Activated naive CD8-positive, alpha-beta T cell (primary cell): ENCODE results near the gene GOLPH3.

Experiments
- H3K27ac Mint-ChIP-seq: one replicate; pipeline ENCODE4 v1.8.0; 2021; ENCODE audit warnings: mixed read lengths
- H3K27me3 Mint-ChIP-seq: one replicate; pipeline ENCODE4 v1.8.0; 2021; ENCODE audit warnings: mixed read lengths
- H3K36me3 Mint-ChIP-seq: one replicate; pipeline ENCODE4 v1.8.0; 2021; ENCODE audit warnings: mixed read lengths
- H3K4me1 Mint-ChIP-seq: one replicate; pipeline ENCODE4 v1.8.0; 2021; ENCODE audit warnings: low read depth, mixed read lengths
- H3K4me3 Mint-ChIP-seq: one replicate; pipeline ENCODE4 v1.8.0; 2021; ENCODE audit warnings: mild to moderate bottlenecking, mixed read lengths
- H3K9me3 Mint-ChIP-seq: one replicate; pipeline ENCODE4 v1.8.0; 2021; ENCODE audit warnings: low read depth, mixed read lengths

The GOLPH3 gene

DNA sequence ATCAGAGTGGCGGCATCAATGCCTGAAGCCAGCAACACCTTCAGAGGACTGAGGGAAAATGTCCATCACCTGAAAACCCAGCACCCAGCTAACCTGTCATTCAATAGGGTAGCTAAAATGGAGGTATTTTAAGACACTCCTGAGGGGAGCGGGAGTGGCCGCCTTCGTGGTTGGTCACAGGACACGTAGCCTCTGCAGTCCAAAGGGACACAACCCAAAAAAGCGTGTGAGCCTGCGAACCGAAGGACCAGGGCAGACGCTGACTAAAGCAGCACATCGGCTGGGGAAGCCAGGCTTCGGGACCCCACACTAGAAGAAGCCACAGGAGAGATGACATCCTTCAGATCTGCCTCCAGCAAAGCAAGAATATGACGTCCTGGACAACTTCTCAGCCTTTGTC, 70.6 kb downstream of the GOLPH3 start:
- peaks cover 7% of the 10 kb centered on the region for H3K36me3 Mint-ChIP-seq

DNA sequence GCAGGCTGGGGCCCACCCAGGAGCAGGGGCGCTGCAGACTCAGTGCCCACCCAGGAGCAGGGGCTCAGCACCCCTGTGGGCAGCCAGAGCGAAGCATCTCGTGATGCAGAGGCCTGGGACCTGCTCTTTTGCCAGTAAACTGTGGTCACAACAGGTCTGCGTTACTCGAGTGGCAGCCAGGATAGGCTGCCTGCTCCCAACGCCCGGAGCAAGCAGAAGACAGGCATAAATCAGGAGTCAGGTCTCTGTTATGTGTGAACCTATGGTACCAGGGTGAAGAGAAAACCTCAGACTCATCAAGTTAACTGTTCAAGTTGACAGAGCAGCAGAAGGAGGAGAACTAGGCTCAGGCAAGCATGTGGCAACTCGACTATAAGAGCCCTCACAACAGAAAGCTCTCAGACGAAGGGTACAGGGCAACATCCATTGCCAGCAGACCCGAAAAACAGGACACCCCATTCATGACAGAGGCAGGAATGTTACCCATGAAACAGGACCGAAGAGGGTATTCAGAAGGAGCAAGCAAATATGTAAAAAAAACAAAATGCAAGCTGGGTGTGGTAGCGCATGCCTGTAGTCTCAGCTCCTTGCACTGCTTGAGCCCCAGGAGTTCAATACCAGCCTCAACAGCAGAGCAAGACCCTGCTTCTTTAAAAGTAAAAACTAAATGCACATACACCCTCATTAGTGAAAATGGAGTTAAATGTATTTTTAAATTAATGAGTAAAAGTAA, 71.7 kb downstream of the GOLPH3 start:
- Mint-ChIP-seq H3K27ac (no peak overlapping the region), H3K27me3 (no peaks in the 10 kb centered on the region), H3K36me3 (peaks cover 7% of the 10 kb centered on the region)

More for the DNA sequence above, 70.6 kb downstream of the GOLPH3 start:
- Mint-ChIP-seq H3K27me3 (no peaks in the 10 kb centered on the region), H3K4me3 (no peak overlapping the region), H3K27ac (no peak overlapping the region), H3K4me1 (no peaks in the 10 kb centered on the region), H3K9me3 (no peaks in the 10 kb centered on the region)

DNA sequence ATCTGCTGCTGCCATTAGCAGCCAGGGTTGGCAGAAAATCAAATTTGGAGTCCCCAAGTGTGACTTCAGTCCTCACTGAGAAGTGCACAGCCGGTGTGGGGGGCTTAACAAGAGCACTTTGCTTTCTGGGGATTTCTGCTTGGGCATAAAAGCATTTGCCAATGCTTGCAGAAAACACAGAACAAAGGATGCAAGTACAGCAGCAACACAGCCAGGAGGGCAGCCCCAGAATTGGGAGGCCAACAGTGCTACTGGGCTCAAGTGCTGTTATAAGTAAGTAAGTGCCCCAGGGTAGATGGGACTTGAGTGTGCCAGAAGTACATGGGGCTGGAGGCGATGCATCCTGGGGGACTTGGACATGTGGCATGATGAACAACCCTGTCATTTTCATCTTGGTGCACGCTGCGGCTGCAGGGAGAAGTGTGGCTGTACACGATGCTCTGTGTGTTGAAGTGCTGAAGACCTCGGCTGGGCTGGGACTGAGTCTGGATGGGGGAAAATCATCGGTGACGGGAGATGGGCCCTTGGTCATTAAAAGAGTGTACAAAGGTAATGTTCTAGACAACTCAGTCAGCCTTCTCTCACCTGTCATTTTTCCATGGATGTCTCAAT, 73.3 kb downstream of the GOLPH3 start:
- no peak overlapping the region for H3K27ac Mint-ChIP-seq
- H3K4me3 Mint-ChIP-seq: no peak overlapping the region
- no peaks in the 10 kb centered on the region for H3K27me3 Mint-ChIP-seq
- no peaks in the 10 kb centered on the region for H3K4me1 Mint-ChIP-seq
- H3K36me3 Mint-ChIP-seq: peaks cover 5% of the 10 kb centered on the region
- H3K9me3 Mint-ChIP-seq: no peaks in the 10 kb centered on the region

More for the DNA sequence above, 71.7 kb downstream of the GOLPH3 start:
- Mint-ChIP-seq H3K4me1 (no peaks in the 10 kb centered on the region), H3K9me3 (no peaks in the 10 kb centered on the region), H3K4me3 (no peak overlapping the region)

DNA sequence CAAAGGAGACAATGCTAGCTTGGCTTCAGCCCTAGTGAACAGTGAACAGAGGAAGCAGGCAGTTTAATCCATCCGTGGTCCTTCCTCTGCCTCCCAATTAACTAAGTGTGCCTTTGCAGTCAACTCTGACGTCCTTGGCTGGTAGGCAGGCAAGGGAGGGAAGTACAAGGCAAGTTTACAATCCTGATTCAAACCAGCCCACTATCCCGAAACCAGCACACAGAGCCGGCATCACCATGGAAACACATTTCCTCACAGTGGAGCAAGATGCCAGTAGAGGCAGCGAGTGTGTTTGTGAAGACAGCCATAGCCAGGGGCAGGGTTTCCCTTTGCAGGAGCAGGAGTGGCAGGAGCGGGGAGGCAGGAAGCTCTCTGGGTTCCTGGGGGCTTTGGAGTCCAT, 73.9 kb downstream of the GOLPH3 start:
- Mint-ChIP-seq H3K4me3 (no peak overlapping the region), H3K4me1 (no peaks in the 10 kb centered on the region), H3K9me3 (no peaks in the 10 kb centered on the region), H3K27ac (no peak overlapping the region), H3K27me3 (no peaks in the 10 kb centered on the region), H3K36me3 (peaks cover 2% of the 10 kb centered on the region)

DNA sequence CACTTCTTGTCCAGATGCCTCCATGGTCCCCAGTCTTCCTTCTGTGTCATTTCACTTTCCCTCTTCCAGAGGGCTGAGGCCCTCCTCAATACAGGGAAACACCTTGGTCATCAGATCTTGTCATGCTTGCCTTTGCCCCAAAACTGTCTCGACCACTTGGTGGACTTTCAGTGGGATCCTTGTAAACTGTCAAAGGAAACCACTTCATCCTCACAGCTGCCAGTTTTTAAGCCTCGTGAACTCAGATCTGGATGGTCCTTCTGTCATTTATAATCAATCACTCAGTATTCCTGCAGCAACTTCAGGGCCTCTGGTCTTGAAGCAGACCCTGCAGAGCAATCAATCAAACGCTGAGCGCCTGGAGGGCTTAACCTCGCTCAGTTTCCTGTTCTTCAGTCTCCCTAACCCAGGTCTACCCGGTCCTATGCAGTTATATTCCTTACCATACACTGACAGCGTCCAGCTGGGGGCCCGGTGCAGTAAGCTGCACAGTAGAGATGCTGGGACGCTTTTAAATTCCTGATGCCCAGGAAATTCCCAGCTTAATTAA, 74.6 kb downstream of the GOLPH3 start:
- Mint-ChIP-seq H3K27ac (peak overlapping the region; percentile 47), H3K27me3 (no peaks in the 10 kb centered on the region), H3K9me3 (no peaks in the 10 kb centered on the region), H3K36me3 (peaks cover 2% of the 10 kb centered on the region), H3K4me1 (no peaks in the 10 kb centered on the region), H3K4me3 (no peak overlapping the region)

DNA sequence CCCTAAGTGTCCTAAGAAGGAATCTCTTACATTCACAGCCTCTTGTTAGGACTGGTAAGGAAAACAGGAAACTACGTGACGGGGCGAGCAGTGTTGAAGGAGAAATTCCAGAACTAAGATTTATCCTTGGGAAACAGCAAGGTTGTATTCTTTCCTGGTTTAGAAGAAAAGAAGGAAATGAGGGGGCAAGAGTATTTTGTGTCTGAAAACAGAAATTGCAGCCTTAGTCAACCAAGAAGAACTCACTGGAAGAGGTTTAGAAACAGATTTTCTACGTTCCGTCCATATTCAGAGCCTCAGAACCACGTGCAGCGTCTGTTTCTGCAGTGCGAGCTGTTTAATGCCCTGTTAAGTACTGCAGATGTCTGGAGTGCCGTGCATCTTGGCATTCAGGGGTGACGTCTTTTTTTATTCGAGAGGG, 75.2 kb downstream of the GOLPH3 start:
- H3K9me3 Mint-ChIP-seq: no peaks in the 10 kb centered on the region
- H3K4me3 Mint-ChIP-seq: no peak overlapping the region
- no peak overlapping the region for H3K27ac Mint-ChIP-seq
- no peaks in the 10 kb centered on the region for H3K4me1 Mint-ChIP-seq
- H3K27me3 Mint-ChIP-seq: no peaks in the 10 kb centered on the region
- H3K36me3 Mint-ChIP-seq: peaks cover 2% of the 10 kb centered on the region

DNA sequence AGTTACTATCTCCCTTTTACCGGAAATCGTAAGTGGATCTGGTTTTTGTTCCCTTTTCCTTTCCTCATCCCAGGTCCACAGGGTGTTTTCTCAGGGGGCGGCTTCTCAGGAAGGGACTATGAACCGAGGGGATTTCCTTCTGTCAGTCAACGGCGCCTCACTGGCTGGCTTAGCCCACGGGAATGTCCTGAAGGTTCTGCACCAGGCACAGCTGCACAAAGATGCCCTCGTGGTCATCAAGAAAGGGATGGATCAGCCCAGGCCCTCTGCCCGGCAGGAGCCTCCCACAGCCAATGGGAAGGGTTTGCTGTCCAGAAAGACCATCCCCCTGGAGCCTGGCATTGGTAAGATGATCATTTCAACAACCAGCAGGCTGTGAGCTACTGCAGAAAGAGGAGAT, 75.8 kb downstream of the GOLPH3 start:
- Mint-ChIP-seq H3K4me1 (no peaks in the 10 kb centered on the region), H3K9me3 (no peaks in the 10 kb centered on the region), H3K4me3 (no peak overlapping the region), H3K27ac (no peak overlapping the region), H3K36me3 (no peaks in the 10 kb centered on the region), H3K27me3 (no peaks in the 10 kb centered on the region)

DNA sequence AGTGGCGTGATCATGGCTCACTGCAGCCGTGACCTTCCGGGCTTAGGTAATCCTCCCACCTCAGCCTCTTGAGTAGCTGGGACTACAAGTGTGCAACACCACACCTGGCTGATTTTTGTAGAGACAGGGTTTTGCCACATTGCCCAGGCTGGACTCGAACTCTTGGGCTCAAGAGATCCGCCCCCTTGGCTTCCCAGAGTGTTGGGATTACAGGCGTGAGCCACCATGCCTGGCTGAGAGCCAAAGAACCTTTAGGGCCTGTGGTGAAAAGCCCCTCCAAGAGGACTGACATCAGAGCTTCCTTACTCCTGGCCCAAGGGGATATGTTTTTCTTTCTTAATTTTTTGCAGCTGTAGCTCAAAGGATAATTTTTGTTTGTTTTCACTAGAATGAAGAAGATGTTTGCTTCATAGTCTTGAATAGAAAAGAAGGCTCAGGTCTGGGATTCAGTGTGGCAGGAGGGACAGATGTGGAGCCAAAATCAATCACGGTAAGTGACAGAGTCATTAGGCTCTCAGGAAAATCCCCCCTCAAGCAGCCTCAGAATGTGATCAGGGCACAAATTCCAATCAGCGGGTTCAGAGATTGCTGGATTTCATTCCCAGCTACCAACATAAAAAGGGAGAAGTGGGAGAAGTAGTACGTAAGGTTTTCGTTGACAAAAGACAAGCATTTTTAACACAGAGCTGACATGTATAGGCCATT, 77.1 kb downstream of the GOLPH3 start:
- Mint-ChIP-seq H3K9me3 (no peaks in the 10 kb centered on the region), H3K4me3 (no peak overlapping the region), H3K36me3 (no peaks in the 10 kb centered on the region), H3K27ac (no peak overlapping the region), H3K4me1 (no peaks in the 10 kb centered on the region), H3K27me3 (no peaks in the 10 kb centered on the region)

DNA sequence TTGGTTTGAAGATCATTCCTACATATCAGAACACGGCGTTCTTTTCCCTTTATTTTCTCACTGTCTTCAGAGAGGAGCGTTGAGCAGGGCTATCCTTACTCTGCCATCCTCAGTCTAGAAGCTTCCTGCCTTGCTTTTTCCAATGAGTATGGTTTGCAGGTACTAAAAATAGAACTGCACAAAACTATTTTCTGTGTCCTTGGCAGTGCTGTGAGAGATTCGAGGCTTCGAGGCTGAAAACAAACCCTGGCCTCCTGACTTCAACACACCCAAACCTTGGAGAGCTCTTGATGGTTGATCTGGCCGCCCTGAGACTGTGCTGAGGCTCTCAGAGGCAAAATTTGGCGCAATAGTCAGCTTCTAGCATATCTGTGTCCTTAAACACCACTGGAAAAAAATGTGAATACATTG, 78.9 kb downstream of the GOLPH3 start:
- H3K27ac Mint-ChIP-seq: peak overlapping the region; percentile 34

DNA sequence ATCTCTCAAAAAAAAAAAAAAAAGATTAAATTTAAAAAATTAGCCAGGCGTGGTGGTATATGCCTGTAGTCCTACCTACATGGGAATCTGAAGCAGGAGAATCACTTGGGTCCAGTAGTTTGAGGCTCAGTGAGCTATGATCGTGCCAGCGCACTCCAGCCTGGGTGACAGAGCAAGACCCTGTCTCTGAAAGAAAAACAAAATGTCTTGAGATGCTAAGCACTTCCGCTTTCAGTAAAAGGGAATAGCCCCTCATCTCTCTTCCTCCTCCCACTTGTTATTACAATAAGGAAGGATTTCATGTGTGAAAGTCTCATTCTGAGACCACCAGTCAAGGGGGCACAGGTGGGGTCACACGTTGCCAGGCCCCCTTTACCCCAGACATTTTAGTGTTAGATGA, 79.4 kb downstream of the GOLPH3 start:
- Mint-ChIP-seq H3K4me1 (no peaks in the 10 kb centered on the region), H3K4me3 (no peak overlapping the region), H3K27me3 (no peaks in the 10 kb centered on the region), H3K36me3 (no peaks in the 10 kb centered on the region), H3K9me3 (no peaks in the 10 kb centered on the region), H3K27ac (no peak overlapping the region)

More for the DNA sequence above, 78.9 kb downstream of the GOLPH3 start:
- Mint-ChIP-seq H3K9me3 (no peaks in the 10 kb centered on the region), H3K4me3 (no peak overlapping the region), H3K27me3 (no peaks in the 10 kb centered on the region), H3K36me3 (no peaks in the 10 kb centered on the region), H3K4me1 (no peaks in the 10 kb centered on the region)

DNA sequence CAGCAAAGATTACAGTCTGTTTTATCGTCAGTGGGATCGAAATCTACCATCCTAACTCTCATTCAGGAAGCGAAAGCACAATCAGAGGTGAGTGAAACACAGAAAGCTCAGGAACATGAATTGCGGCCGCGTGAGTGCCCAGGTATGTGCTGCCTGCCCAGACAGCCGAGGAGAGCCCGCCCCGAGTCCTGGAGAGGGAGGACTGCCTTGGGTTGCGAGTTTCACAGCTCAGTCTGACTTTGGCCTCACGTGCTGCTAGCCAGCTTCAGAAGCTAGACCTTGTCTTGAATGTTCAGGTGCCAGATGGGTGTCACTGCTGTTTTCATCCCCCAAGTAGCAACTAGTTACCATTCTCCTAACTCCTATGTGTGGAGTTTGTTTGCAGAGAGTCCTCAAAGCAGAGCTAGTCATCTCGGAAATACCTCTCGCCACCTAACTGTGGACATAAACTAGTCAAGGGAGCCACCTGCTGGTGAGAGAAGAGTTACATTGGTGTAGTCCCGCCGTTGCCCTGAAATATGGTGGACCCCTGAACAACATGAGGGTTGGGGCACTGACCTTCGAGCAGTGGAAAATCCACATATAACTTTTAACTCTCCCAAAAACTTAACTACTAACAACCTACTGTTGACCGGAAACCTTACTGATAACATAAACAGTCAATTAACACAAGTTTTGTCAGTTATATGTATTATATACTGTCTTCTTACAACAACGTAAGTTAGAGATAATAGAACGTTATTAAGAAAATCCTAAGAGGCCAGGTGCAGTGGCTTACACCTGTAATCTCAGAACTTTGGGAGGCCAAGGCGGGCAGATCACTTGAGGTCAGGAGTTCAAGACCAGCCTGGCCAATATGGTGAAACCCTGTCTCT, 80.9 kb downstream of the GOLPH3 start:
- Mint-ChIP-seq H3K27me3 (no peaks in the 10 kb centered on the region), H3K36me3 (peaks cover 2% of the 10 kb centered on the region), H3K9me3 (no peaks in the 10 kb centered on the region), H3K4me1 (no peaks in the 10 kb centered on the region), H3K4me3 (no peak overlapping the region), H3K27ac (no peak overlapping the region)

DNA sequence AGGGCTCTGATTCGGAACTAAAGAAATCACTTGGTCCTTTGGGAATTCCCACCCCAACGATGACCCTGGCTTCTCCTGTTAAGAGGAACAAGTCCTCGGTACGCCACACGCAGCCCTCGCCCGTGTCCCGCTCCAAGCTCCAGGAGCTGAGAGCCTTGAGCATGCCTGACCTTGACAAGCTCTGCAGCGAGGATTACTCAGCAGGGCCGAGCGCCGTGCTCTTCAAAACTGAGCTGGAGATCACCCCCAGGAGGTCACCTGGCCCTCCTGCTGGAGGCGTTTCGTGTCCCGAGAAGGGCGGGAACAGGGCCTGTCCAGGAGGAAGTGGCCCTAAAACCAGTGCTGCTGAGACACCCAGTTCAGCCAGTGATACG, 83.4 kb downstream of the GOLPH3 start:
- Mint-ChIP-seq H3K27ac (no peak overlapping the region), H3K36me3 (peaks cover 5% of the 10 kb centered on the region), H3K9me3 (no peaks in the 10 kb centered on the region), H3K4me1 (no peaks in the 10 kb centered on the region), H3K4me3 (no peak overlapping the region), H3K27me3 (no peaks in the 10 kb centered on the region)

DNA sequence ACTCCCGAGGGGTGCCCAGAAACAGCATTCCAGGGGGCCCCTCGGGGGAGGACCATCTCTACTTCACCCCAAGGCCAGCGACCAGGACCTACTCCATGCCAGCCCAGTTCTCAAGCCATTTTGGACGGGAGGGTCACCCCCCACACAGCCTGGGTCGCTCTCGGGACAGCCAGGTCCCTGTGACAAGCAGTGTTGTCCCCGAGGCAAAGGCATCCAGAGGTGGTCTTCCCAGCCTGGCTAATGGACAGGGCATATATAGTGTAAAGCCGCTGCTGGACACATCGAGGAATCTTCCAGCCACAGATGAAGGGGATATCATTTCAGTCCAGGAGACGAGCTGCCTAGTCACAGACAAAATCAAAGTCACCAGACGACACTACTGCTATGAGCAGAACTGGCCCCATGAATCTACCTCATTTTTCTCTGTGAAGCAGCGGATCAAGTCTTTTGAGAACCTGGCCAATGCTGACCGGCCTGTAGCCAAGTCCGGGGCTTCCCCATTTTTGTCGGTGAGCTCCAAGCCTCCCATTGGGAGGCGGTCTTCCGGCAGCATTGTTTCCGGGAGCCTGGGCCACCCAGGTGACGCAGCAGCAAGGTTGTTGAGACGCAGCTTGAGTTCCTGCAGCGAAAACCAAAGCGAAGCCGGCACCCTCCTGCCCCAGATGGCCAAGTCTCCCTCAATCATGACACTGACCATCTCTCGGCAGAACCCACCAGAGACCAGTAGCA, 83.9 kb downstream of the GOLPH3 start:
- H3K4me3 Mint-ChIP-seq: no peak overlapping the region
- H3K4me1 Mint-ChIP-seq: no peaks in the 10 kb centered on the region
- peaks cover 5% of the 10 kb centered on the region for H3K36me3 Mint-ChIP-seq
- no peak overlapping the region for H3K27ac Mint-ChIP-seq
- H3K27me3 Mint-ChIP-seq: no peaks in the 10 kb centered on the region
- H3K9me3 Mint-ChIP-seq: no peaks in the 10 kb centered on the region
